GM18520 (cell line): ENCODE data around the gene FMNL1.
A peak's percentile ranks its signal among the peaks of the same experiment; 100 is the strongest.

Source experiments
- ATAC-seq: cut with Tn5 transposase; IDR thresholded peaks from one replicate; pipeline ENCODE4 v1.9.1; 2021; ENCODE audit not compliant: unreplicated experiment

The FMNL1 gene

GRCh38 chr17:45222289-45222995 lies 757 bp downstream of the FMNL1 start:
- no peak for ATAC-seq

GRCh38 chr17:45222996-45223538 lies 1.4 kb downstream of the FMNL1 start:
- no peak for ATAC-seq

GRCh38 chr17:45223539-45224528 lies 2.1 kb downstream of the FMNL1 start:
- ATAC-seq, result no peak

GRCh38 chr17:45224671-45225050 lies 3.0 kb downstream of the FMNL1 start:
- ATAC-seq, result no peak

- ATAC-seq, result no peak
Observed at GRCh38 chr17:45225051-45225700, 3.5 kb downstream of the FMNL1 start.

GRCh38 chr17:45225964-45226530 lies 4.4 kb downstream of the FMNL1 start:
- ATAC-seq, result peak; percentile 35

- no peak for ATAC-seq
Observed at GRCh38 chr17:45226576-45226975, 4.9 kb downstream of the FMNL1 start.

GRCh38 chr17:45227101-45227925 lies 5.6 kb downstream of the FMNL1 start:
- no peak for ATAC-seq

GRCh38 chr17:45227926-45228762 lies 6.5 kb downstream of the FMNL1 start:
- no peak for ATAC-seq

- no peak for ATAC-seq
Observed at GRCh38 chr17:45228763-45229539, 7.3 kb downstream of the FMNL1 start.

GRCh38 chr17:45229681-45230409 lies 8.2 kb downstream of the FMNL1 start:
- ATAC-seq, result no peak

- no peak for ATAC-seq
Observed at GRCh38 chr17:45230410-45230786, 8.7 kb downstream of the FMNL1 start.

GRCh38 chr17:45230787-45231480 lies 9.2 kb downstream of the FMNL1 start:
- no peak for ATAC-seq

- ATAC-seq, result no peak
Observed at GRCh38 chr17:45231481-45232116, 9.9 kb downstream of the FMNL1 start.

GRCh38 chr17:45232514-45233422 lies 11.1 kb downstream of the FMNL1 start:
- ATAC-seq, result no peak
